ENCODE measurements around the gene ROBO2. TPM values are rescaled to one million over a fixed set of nuclear protein-coding genes. Genes with fewer than 3 reads are reported as not detected.

Gene ROBO2
- total RNA-seq, 1 donor from 2014 or later: 3.9 TPM

DNA sequence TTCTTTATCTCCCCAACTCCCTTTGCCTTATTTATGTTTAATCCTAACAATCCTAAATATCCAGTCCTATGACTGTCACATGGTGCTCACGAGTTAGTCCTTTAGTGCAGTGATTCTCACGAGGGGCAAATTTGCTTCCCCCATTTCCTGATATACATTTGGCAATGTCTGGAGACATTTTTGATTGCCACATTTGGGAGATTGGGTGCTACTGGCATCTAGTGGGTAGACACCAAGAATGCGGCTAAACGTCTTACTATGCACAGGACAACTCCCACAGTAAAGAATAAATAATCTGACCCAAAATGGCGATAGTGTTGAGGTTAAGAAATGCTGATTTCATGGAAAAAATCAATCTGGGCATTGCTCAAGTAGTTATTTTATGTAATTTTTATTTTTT, 466.5 kb downstream of the ROBO2 start:
- Histone ChIP-seq H3K4me3 (ENCODE audit: low read depth, low read length) (no peak overlapping the region), H3K36me3 (ENCODE audit: control insufficient read depth, insufficient read depth, low read length) (no peaks in the 10 kb centered on the region), H3K27me3 (ENCODE audit: control insufficient read depth, insufficient read depth, low read length) (no peaks in the 10 kb centered on the region)
- DNase-seq (ENCODE audit: low read depth): no peak
- TF ChIP-seq, protein P1, sequence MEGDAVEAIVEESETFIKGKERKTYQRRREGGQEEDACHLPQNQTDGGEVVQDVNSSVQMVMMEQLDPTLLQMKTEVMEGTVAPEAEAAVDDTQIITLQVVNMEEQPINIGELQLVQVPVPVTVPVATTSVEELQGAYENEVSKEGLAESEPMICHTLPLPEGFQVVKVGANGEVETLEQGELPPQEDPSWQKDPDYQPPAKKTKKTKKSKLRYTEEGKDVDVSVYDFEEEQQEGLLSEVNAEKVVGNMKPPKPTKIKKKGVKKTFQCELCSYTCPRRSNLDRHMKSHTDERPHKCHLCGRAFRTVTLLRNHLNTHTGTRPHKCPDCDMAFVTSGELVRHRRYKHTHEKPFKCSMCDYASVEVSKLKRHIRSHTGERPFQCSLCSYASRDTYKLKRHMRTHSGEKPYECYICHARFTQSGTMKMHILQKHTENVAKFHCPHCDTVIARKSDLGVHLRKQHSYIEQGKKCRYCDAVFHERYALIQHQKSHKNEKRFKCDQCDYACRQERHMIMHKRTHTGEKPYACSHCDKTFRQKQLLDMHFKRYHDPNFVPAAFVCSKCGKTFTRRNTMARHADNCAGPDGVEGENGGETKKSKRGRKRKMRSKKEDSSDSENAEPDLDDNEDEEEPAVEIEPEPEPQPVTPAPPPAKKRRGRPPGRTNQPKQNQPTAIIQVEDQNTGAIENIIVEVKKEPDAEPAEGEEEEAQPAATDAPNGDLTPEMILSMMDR (IDR thresholded peaks at IDR 0.05; ENCODE audit: insufficient read depth, low read length, poor library complexity, severe bottlenecking): no peak

DNA sequence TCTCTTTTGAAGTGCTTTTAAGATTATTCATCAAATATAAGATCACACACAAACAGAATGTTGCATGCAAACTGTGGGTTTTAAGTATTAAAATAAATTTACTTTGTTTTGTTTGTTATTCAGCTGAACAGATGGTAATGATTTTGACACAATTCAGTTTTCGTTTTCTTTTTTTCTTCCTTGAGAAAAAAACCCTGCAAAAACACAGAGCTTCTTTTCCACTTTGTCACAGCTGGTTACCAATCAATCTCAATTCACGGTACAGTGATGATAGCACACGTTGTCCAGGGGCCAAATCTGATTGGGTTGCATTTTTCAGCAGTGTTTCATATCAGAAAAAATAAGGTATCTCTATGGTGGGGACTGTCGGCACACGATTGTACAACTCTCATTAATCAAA, 473.6 kb downstream of the ROBO2 start:
- Histone ChIP-seq H3K4me3 (ENCODE audit: low read depth, low read length) (no peak overlapping the region), H3K27me3 (ENCODE audit: control insufficient read depth, insufficient read depth, low read length) (no peaks in the 10 kb centered on the region), H3K36me3 (ENCODE audit: control insufficient read depth, insufficient read depth, low read length) (no peaks in the 10 kb centered on the region)
- DNase-seq (ENCODE audit: low read depth): no peak
- TF ChIP-seq, protein P1 (IDR thresholded peaks at IDR 0.05; ENCODE audit: insufficient read depth, low read length, poor library complexity, severe bottlenecking): no peak

DNA sequence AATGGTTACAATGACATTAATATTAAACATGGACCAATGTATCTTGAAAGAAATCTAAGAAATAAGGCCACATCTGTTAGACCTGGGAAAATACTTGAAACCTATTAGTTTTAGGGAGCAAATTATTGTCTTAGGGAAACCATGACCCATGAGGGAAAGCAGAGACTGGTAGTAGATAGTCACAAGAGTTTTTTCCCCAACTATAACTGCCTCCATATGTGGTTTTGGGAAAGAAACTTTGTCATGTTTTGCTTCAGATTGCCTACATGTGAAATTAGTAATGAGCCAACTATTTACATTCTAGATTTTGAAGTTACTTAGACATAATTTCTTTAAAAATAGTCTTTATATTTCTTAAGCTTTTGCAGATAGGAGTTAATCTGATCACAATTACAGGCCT, 474.9 kb downstream of the ROBO2 start:
- no peaks in the 10 kb centered on the region for H3K27me3 ChIP-seq (ENCODE audit: control insufficient read depth, insufficient read depth, low read length)
- DNase-seq (ENCODE audit: low read depth): no peak
- TF ChIP-seq, protein P1 (IDR thresholded peaks at IDR 0.05; ENCODE audit: insufficient read depth, low read length, poor library complexity, severe bottlenecking): no peak
- no peaks in the 10 kb centered on the region for H3K36me3 ChIP-seq (ENCODE audit: control insufficient read depth, insufficient read depth, low read length)
- no peak overlapping the region for H3K4me3 ChIP-seq (ENCODE audit: low read depth, low read length)

DNA sequence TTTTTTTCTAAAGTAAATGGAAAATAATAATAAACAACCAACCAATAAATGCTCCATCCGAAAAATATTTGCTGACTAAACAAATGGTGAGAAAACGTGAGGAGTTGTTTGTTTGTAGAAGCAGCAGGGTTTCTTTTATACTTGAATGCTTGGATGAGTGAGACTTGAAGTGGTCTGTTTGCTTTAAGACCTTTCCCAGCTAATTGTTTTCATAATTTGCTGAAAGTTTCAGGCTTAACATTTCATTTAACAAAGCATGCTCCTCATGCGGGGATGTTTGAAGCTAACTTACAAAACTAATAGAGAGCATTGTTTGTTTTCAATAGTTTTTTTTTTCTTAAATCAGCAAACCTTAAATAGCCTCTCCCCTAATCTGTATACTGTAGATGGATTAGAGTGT, 484.6 kb downstream of the ROBO2 start:
- H3K4me3 ChIP-seq (ENCODE audit: low read depth, low read length): no peak overlapping the region
- H3K27me3 ChIP-seq (ENCODE audit: control insufficient read depth, insufficient read depth, low read length): no peaks in the 10 kb centered on the region
- DNase-seq (ENCODE audit: low read depth): no peak
- no peaks in the 10 kb centered on the region for H3K36me3 ChIP-seq (ENCODE audit: control insufficient read depth, insufficient read depth, low read length)
- TF ChIP-seq, protein P1 (IDR thresholded peaks at IDR 0.05; ENCODE audit: insufficient read depth, low read length, poor library complexity, severe bottlenecking): no peak

DNA sequence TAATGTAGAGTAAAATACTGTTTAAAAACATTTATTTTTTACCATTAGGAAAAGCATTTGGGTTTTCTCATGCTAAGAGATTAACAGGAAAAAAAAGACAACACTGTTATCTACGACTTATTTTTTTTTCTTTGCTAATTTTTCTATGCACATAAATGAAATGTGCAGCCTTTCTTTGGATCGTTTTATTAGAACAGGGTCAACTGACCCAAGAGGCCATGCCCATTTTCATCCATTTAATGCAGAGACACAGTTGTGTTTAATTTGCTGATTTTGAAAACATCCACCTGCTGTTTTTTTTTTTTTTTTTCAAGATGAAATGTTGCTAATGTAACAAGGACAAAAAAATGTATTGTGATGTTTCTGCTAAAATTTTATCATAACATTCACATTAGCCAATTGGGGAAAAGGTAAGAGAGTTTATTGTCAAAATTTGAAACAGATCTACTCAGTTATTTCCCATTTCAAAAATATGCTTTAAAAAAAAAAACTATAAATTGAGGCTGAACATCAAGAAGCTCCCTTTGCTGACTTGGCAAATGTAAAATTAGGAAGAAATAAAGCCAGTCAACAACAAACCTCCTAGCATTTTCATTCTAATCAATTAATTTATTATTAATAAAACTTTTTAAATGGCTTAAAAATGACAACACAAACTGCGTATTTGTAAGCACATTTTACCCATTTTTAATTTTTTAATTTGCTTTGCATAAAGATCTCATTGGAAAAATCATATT, 485.2 kb downstream of the ROBO2 start:
- H3K4me3 ChIP-seq (ENCODE audit: low read depth, low read length): no peak overlapping the region
- DNase-seq (ENCODE audit: low read depth): no peak
- H3K27me3 ChIP-seq (ENCODE audit: control insufficient read depth, insufficient read depth, low read length): no peaks in the 10 kb centered on the region
- TF ChIP-seq, protein P1 (IDR thresholded peaks at IDR 0.05; ENCODE audit: insufficient read depth, low read length, poor library complexity, severe bottlenecking): no peak
- H3K36me3 ChIP-seq (ENCODE audit: control insufficient read depth, insufficient read depth, low read length): no peaks in the 10 kb centered on the region

DNA sequence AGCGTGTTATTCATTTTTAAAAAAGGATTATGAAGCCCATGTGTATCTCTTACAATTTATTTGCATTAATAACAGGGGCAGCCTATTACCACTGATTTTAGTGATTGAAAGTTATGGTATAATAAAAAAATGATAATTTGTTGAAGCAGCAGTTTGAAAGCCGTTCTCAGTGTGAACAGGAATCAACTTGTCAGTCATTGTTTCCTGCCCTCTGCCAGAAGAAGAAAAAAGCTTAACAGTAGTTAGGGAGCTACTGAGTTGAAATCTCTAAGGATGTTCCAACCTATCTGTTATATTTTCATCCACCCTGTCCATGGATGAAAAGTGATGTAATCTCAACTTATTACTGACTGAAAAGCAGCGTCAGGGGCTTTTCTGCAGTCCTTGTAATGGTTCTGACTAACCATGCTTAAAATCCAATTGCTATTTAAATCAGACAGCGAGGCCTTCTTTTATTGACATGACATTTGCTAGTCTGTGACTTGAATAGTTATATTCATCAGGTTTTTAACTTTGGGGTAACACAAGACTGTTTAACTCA, 486.7 kb downstream of the ROBO2 start:
- Histone ChIP-seq H3K27me3 (ENCODE audit: control insufficient read depth, insufficient read depth, low read length) (no peaks in the 10 kb centered on the region), H3K36me3 (ENCODE audit: control insufficient read depth, insufficient read depth, low read length) (no peaks in the 10 kb centered on the region), H3K4me3 (ENCODE audit: low read depth, low read length) (no peak overlapping the region)
- DNase-seq (ENCODE audit: low read depth): no peak
- TF ChIP-seq, protein P1 (IDR thresholded peaks at IDR 0.05; ENCODE audit: insufficient read depth, low read length, poor library complexity, severe bottlenecking): no peak
